Hepatocyte (in vitro differentiated cells): ENCODE data around the gene DPP10. TPM values are rescaled to one million over a fixed set of nuclear protein-coding genes. Genes with fewer than 3 reads are reported as not detected.

Experiments used
- DNase-seq: peaks from one replicate; pipeline ENCODE4 v3.0.0-alpha.2; 2016; ENCODE audit warnings: low spot score
- H2AFZ ChIP-seq: fragments of 200-600 bp; sonication (generic); 2 replicates; pipeline ENCODE4 v1.6.0; 2016; ENCODE audit warnings: antibody characterized with exemption, mild to moderate bottlenecking
- H3K27ac ChIP-seq: fragments of 200-600 bp; sonication (generic); 2 replicates; pipeline ENCODE4 v1.5.1; 2016; ENCODE audit warnings: mild to moderate bottlenecking
- H3K27me3 ChIP-seq: fragments of 200-600 bp; sonication (generic); 2 replicates; pipeline ENCODE4 v1.6.1; 2016
- H3K36me3 ChIP-seq: fragments of 200-600 bp; sonication (generic); replicated peaks from 2 replicates; pipeline ENCODE4 v1.5.1; 2016; ENCODE audit warnings: low read depth; ENCODE audit not compliant: insufficient read depth
- H3K4me1 ChIP-seq: fragments of 200-600 bp; sonication (generic); 2 replicates; pipeline ENCODE4 v1.5.1; 2016; ENCODE audit warnings: mild to moderate bottlenecking, moderate library complexity; ENCODE audit not compliant: insufficient read depth
- H3K4me2 ChIP-seq: fragments of 200-600 bp; sonication (generic); 2 replicates; pipeline ENCODE4 v1.6.0; 2016
- H3K4me3 ChIP-seq: fragments of 200-600 bp; sonication (generic); 2 replicates; pipeline ENCODE4 v1.5.1; 2016; ENCODE audit warnings: mild to moderate bottlenecking
- H3K79me2 ChIP-seq: fragments of 200-600 bp; sonication (generic); 2 replicates; pipeline ENCODE4 v1.6.0; 2017; ENCODE audit warnings: mild to moderate bottlenecking
- H3K9me2 ChIP-seq: fragments of 200-600 bp; sonication (generic); replicated peaks from 2 replicates; pipeline ENCODE4 v1.6.0; 2017; ENCODE audit warnings: mild to moderate bottlenecking; ENCODE audit not compliant: insufficient read depth
- H3K9me3 ChIP-seq: fragments of 200-600 bp; sonication (generic); 2 replicates; pipeline ENCODE4 v1.5.1; 2016; ENCODE audit warnings: low read depth, mild to moderate bottlenecking
- H4K20me1 ChIP-seq: fragments of 200-600 bp; sonication (generic); 2 replicates; pipeline ENCODE4 v1.6.0; 2016; ENCODE audit warnings: mild to moderate bottlenecking; ENCODE audit not compliant: insufficient read depth, poor library complexity, severe bottlenecking
- CTCF ChIP-seq: fragments of 200-600 bp; sonication (generic); IDR thresholded peaks from 2 replicates; pipeline ENCODE4 v1.5.1; 2016; ENCODE audit warnings: antibody characterized with exemption, mild to moderate bottlenecking; ENCODE audit not compliant: poor library complexity
- EZH2 ChIP-seq: fragments of 200-600 bp; sonication (generic); IDR thresholded peaks from 2 replicates; pipeline ENCODE4 v1.6.1; 2016; ENCODE audit warnings: antibody characterized with exemption, mild to moderate bottlenecking, borderline replicate concordance
- EZH2phosphoT487 ChIP-seq: fragments of 200-600 bp; sonication (generic); IDR thresholded peaks from one replicate; pipeline ENCODE4 v1.6.1; 2018; ENCODE audit warnings: antibody characterized with exemption, mild to moderate bottlenecking, low read depth, moderate library complexity; ENCODE audit not compliant: unreplicated experiment, severe bottlenecking
- WGBS: methylation state at CpG from one replicate; pipeline ENCODE4 v1.1.6; 2016; ENCODE audit warnings: low lambda C conversion rate; ENCODE audit errors: missing lambda C conversion rate; 5-methylcytosine and 5-hydroxymethylcytosine counted together
- polyA plus RNA-seq: library from polyadenylated mRNA; unstranded; fragments of >200 nt; fragmentation: Nextera tagmentation; extraction: Ambion mirVana; gene quantifications from 2 replicates; pipeline ENCODE4 v1.2.1, GENCODE V29; 2016
- total RNA-seq: library from RNA; depleted of rRNA; stranded (reverse); fragments of >200 nt; gene quantifications from 2 replicates; pipeline ENCODE4 v1.2.3, GENCODE V29; 2014

DPP10 gene
- total and polyA plus RNA-seq, 2 experiments from 2014 or later, result 5.0 to 15.7 TPM

GRCh38 chr2:115071534-115071933 is 629.1 kb downstream of the DPP10 start:
- Histone ChIP-seq H3K4me2 (no peak overlapping the region), H2AFZ (no peak overlapping the region), H3K27ac (no peak overlapping the region), H3K9me2 (no peaks in the 10 kb centered on the region), H3K9me3 (no peaks in the 10 kb centered on the region), H3K79me2 (no peaks in the 10 kb centered on the region), H4K20me1 (no peaks in the 10 kb centered on the region), H3K27me3 (no peaks in the 10 kb centered on the region), H3K36me3 (no peaks in the 10 kb centered on the region), H3K4me1 (peaks cover 4% of the 10 kb centered on the region), H3K4me3 (no peak overlapping the region)
- no peak for DNase-seq
- no peak for TF ChIP-seq EZH2phosphoT487
- 73% methylated on average over 4 of the region's 4 CpGs for WGBS

- Histone ChIP-seq H3K36me3 (no peaks in the 10 kb centered on the region), H3K9me2 (no peaks in the 10 kb centered on the region), H4K20me1 (no peaks in the 10 kb centered on the region), H3K27ac (no peak overlapping the region), H3K4me3 (no peak overlapping the region), H3K4me2 (no peak overlapping the region), H2AFZ (no peak overlapping the region), H3K9me3 (no peaks in the 10 kb centered on the region), H3K27me3 (no peaks in the 10 kb centered on the region), H3K79me2 (no peaks in the 10 kb centered on the region), H3K4me1 (peaks cover 4% of the 10 kb centered on the region)
- TF ChIP-seq CTCF (no peak), EZH2 (no peak), EZH2phosphoT487 (no peak)
- DNase-seq, result no peak
- WGBS, result 60% methylated on average over 2 of the region's 2 CpGs
Observed at GRCh38 chr2:115075800-115076199, 633.4 kb downstream of the DPP10 start.

GRCh38 chr2:115077626-115078025 is 635.2 kb downstream of the DPP10 start:
- DNase-seq, result no peak
- no peak overlapping the region for H3K4me3 ChIP-seq
- H3K9me3 ChIP-seq, result no peaks in the 10 kb centered on the region
- H3K9me2 ChIP-seq, result no peaks in the 10 kb centered on the region
- H3K4me2 ChIP-seq, result no peak overlapping the region
- no peaks in the 10 kb centered on the region for H3K27me3 ChIP-seq
- no peaks in the 10 kb centered on the region for H3K4me1 ChIP-seq
- H3K27ac ChIP-seq, result no peak overlapping the region
- TF ChIP-seq CTCF (no peak), EZH2 (no peak), EZH2phosphoT487 (no peak)
- no peaks in the 10 kb centered on the region for H3K36me3 ChIP-seq
- 59% methylated on average over 1 of the region's 1 CpG for WGBS
- no peaks in the 10 kb centered on the region for H4K20me1 ChIP-seq
- H3K79me2 ChIP-seq, result no peaks in the 10 kb centered on the region
- H2AFZ ChIP-seq, result no peak overlapping the region

- Histone ChIP-seq H2AFZ (no peak overlapping the region), H4K20me1 (no peaks in the 10 kb centered on the region), H3K4me2 (no peak overlapping the region), H3K4me1 (no peaks in the 10 kb centered on the region), H3K27ac (no peak overlapping the region), H3K9me2 (no peaks in the 10 kb centered on the region), H3K9me3 (no peaks in the 10 kb centered on the region), H3K36me3 (no peaks in the 10 kb centered on the region), H3K4me3 (no peak overlapping the region), H3K27me3 (no peaks in the 10 kb centered on the region), H3K79me2 (no peaks in the 10 kb centered on the region)
- WGBS, result 84% methylated on average over 4 of the region's 4 CpGs
- TF ChIP-seq EZH2phosphoT487 (no peak), EZH2 (no peak), CTCF (peak; percentile 25)
- DNase-seq, result peak; percentile 5
Observed at GRCh38 chr2:115083225-115083624, 640.8 kb downstream of the DPP10 start.
